8988T (cell line): ENCODE results near the gene CASTOR2.
A peak's percentile ranks its signal among the peaks of the same experiment; 100 is the strongest.
"Not testable (repeated sequence)": the region's sequence is repeated elsewhere in the genome, so short reads cannot be mapped to it uniquely, and the experiment has no call there.

Source experiments
- DNase-seq: peaks from one replicate; pipeline ENCODE4 v3.0.0; 2011

The CASTOR2 gene

DNA sequence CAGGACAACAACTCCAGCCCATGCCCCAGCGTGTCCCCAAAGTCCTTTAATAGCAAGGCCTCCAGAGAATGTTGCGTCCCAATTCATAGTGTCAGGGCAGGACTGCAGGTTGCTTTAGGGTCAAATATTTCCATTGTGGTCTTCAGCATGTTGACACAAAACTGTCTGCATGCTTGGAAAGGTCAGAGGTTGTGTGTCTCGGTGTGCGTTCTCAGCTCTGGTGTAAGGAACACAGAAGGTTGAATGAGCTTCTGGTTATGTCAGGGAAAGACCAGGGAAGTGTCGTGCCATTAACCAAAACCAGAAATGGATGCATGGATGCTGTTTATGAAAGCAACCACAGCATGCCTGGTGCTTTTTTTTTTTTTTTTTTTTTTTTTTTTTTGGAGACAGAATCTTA, 31.9 kb downstream of the CASTOR2 start:
- not testable (repeated sequence) for DNase-seq

DNA sequence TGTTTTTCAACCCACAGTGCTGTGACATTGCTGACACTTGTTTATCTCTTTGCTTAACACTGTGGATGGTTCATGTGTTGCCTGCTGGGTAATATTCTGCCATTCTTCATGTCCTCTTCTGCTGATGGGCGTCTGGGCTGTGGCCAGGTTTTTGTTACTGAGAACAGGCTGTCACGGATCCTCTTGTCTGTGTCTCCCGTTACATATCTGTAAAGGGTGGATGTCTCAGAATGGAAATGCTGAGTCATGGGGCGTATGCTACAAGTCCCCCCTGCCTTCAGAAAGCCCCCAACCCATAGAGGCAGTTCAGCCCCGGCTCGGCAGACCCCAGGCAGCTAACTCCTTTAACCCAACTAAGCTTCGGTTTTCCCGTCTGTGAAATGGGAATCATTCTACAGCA, 33.3 kb downstream of the CASTOR2 start:
- DNase-seq = not testable (repeated sequence)

DNA sequence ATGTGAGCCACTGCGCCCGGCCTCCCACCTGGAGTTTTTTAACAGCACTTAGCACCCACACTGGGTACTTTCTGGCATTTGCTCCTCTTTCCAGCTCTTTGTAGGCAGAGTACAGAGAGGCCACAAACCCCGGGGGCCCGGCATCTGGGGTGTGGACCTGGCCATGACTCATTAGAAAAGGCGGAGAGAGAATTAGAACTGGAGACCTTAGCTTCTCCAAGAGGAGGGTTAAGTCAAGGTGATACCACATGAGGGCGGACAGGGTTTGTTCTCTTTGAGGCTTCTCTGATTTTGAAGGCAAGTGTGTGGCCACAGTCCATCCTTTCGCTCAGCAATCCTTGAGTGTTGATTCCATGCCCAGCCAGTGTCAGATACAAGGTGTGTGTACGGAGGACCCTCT, 36.9 kb downstream of the CASTOR2 start:
- not testable (repeated sequence) for DNase-seq

DNA sequence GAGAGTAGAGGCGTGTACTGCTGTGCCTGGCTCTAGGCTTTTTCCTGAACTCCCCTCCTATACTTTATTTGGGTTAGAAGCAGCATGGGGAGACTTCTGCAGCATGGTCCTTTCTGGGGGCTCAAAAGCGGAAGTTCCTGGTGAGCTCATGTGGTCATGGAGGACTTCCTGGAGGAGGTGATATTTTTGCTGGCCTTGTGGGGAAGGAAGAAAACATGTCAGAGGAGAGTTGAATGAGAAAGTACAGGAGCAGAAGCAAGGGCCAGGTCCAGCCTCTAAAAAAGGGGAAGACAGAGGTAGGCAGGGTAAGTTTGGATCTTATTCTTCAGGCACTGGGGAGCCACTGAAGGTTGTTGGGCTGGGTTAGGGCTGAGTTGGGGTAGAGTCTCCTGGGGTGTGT, 45.5 kb downstream of the CASTOR2 start:
- no peak for DNase-seq

DNA sequence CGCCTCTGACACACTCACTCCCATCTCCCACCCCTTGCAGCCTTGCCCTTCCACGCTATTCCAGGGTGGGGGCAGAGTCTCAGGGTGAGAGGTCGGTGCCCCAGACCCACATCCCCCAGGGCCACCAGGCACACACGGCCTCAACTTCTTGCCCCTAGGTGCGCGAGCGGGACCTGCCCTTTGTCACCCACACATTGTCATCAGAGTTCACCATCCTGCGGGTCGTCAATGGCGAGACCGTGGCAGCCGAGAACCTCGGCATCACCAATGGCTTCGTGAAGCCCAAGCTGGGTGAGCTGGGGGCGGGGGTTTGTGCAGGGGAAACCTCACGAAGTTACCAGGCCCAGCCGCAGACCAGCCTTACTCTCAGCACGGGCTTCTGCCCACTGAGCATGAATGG, 53.3 kb downstream of the CASTOR2 start:
- DNase-seq = no peak

DNA sequence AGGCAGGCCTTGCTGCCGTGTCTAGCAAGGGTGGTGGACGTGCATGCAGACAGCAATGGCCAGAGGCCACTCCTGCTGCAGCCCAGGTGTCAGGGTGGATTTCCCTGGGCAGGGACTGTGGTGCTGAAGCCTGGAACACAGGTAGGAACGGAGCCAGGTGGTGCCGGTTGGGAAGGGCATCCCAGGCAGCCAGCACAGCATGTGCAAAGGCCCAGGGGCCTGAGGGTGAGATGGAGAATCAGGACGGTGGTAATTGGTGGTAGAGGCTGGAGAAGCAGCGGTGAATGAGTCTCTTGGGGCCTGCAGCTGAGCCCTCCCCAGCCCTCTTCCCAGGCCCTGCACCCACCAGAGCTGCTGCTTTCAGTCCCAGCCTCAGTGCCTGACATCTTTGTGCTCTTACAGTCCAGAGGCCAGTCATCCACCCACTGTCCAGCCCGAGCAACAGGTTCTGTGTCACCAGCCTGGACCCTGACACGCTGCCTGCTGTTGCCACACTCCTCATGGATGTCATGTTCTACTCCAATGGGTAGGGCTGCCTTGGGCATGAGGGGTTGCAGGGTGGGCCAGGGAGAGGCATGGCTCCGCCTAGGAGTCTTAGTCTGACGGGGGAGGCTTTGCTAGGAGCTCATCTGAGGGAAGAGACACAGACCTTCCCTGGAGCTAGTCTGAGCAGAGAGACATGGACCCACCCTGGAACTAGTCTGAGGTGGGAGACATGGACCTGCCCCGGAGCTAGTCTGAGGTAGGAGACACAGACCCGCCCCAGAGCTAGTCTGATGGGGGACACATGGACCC, 54.3 kb downstream of the CASTOR2 start:
- no peak for DNase-seq

DNA sequence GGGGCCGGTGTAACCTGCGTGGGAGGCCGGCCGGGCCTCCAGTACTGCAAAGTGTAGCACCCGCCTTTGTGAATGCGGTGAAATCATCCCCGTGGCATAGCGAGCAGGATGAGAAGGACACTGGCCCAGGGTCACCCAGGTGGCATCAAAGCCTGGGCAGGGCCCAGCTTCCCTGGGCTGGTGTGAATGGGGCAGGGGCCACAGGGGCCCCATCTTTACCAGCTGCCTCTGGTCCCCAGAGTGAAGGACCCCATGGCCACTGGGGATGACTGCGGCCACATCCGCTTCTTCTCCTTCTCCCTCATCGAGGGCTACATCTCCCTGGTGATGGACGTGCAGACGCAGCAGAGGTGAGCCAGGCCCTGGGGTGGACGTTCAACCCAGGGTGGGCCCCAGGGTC, 55.3 kb downstream of the CASTOR2 start:
- no peak for DNase-seq

DNA sequence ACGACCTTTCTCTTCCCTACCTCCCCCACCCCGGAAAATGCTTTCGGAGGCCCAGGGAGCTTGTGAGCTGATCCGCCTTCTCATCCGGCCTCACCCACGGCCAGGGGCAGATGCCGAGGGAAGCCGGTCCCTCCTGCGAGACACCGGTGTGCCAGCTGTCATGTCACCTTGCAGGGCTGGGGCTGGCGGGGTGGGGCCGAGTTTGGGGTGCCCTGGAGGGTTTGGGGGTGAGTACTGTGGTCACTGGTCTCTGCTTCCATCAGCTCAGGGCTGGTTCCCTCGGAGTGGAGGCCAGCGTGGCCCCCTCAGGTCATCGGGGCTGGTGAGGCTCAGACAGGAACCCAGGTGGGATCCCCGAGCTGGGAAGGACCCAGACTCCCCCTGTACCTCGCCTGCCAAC, 60.4 kb downstream of the CASTOR2 start:
- DNase-seq = no peak

DNA sequence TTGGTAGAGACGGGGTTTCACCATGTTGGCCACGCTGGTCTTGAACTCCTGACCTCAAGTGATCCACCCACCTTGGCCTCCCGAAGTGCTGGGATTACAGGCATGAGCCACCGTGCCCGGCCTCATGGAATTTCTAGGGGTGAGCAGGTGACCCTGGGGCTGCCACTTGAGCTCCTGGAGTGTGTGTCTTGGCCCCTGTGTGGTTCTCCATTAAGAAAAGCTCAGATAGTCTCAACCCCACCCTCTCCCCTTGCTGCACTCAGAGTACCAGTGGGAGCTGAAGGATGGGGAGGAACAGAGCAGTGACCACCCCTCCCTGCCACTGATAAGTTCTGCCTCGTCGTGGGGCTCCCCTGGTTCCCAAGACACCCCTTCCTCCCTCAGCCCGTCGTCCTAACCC, 63.8 kb downstream of the CASTOR2 start:
- DNase-seq = no peak

DNA sequence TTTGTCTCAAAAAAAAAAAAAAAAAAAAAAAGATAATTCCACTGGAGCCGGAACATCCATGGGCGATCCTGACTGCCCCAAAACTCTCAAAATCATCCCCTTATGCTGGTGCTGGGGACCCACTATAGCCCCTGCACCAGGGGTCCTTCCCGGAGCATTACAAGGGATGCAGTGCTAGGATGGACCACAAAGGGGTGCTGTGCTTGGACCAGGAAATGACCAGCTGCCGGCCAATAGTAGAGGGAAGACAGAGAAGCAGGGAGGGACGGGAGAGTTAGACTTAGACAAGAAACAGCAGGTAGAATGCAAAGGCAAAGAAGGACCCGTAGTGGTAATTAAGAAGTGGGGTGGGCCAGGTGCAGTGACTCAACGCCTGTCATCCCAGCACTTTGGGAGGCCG, 68.6 kb downstream of the CASTOR2 start:
- DNase-seq = peak; percentile 37

DNA sequence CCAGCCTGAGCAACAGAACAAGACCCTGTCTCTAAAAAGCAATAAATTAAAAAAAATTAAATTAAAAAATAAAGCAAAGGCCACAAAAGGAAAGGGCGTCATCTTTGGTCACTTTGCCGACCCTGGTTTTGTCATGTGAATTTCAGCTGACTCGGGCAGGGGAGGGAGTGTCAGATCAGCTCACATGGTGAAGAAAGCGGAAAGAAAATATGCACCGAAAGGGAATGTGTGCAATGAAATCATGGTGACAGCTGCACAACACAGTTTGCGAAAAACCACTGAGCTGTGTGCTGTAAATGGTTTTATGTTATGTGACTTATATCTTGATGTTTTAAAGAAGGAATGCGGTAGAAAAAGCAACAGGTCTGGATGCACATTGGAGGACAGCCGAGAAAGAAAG, 69.3 kb downstream of the CASTOR2 start:
- no peak for DNase-seq

DNA sequence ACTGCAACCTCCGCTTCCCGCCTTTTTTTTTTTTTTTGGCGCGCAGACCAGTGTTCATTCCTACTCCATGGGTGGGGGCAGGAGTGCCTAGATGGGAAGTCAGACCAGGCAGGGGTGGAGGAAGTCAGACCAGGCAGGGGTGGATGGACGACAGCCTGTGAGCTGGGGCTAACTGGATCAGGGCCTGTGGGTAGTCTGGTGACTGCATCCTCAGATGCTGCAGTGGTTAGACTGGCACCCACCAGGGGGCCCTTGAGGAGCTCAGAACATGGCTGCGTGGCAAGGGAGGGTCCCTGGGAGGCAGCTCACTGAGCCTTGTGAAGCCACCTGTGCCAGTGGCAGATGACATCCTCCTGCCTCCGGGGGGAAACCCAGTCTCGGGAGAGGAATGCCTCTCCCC, 74.0 kb downstream of the CASTOR2 start:
- peak; percentile 51 for DNase-seq

DNA sequence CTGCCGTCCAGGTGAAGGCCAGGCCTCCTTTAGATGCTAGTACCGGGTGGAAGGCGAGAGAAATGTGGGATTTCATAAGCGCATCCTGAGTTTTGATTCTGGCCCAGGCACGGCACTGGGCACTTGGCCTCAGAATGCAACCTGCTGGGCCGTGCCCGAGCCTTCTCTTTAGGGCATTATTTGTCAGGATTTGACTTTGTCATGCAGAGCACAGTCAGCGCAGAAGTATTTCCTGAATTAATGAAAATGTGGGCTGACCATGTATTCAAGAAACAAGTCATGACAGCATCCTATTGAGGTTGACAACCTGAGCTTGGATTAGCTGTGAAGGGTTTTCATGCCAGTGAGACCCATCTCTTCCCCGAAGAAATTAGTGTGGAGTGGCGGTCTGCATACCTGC, 74.7 kb downstream of the CASTOR2 start:
- peak; percentile 33 for DNase-seq

DNA sequence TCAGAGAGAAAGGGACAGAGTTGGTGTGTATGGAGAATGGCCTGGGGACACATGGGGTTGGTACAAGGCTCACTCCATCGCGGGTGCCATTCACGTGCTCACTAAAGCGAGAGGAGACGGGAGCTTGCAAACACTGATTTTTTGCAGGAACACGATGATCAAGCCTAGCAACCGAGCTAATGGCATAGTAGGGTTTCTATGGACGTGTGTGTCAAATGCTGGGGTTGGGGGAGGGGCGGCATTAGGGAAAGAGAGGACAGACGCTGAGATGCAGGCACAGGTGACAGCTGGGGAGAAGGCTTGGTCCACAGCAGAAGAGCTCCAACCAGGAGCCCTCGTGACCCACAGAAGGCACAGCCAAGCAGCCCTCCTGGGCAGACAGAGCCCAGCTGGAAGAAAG, 75.2 kb downstream of the CASTOR2 start:
- DNase-seq = no peak

DNA sequence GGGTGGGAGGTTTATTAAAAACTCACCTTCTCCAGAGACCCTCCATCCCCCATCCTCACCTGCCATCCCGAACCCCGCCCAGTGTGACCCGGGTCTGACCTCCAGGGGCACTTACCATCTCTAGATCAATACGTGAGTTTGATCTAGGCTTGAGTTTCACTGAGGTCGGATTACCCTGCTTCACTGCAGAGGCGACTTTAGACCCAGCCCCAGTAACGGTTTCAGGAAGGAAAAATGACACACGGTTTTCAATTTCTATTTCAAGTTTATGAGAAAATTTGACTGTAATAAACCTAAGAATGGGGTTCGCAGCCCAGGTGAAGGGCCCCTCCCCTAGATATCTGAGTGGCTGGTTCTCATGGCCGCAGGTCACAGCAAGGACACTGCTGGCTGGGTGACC, 76.0 kb downstream of the CASTOR2 start:
- DNase-seq = no peak

DNA sequence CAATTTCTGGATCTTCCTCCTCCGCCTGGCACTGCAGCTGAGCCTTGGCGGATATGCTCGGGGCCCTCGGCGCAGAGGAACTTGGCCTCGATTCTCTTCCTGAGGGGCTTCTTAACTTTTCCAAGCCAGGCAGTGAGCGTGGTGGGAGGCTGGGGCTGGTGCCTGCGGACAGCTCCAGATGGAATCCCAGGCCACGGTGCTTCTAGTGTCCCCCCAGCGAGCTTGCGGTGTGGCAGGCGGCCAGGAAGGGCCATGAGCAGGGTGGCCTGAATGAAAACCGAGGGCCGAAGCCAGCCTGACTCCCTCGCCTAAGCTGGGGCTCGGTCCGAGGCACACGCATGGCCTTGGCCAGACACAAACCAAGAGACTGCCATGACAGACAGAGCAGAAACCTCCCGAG, 77.8 kb downstream of the CASTOR2 start:
- DNase-seq = no peak

DNA sequence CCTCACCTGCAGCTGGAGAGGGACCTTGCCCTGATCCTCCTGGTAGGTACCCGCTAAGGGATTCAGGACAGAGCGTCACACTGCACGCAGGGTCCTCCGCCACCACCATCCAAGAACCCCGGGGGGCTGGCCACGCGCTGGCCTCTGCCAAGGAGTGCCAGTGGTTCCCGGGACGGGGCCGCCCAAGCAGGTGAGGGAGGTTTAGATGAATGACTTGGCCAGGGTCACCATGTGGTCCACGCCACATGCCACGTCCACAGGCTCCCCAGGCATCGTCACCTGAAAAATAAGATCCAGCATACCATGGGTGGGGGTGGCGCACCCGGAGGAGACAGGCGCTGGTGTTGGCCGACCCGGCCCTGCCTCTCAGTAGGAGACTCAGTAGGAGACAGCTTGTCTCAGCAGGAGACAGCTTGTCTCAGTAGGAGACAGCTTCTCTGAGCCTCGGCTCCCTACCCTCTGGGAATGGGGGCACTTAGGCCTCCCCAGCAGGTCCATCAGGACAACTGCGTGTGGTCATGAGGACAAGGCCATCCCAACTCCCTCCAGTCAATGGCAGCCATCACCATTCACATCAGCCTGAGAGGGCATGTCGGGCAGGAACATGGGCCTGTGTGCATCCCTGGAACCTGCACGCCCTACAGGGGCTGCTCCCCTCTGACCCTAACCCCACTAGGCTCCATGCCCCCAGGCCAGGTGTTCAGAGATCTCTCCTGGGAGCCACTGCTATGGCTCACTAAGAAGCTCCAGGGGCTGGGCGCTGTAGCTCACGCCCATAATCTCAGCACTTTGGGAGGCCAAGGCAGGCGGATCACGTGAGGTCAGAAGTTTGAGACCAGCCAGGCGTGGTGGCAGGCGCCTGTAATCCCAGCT, 78.6 kb downstream of the CASTOR2 start:
- no peak for DNase-seq

DNA sequence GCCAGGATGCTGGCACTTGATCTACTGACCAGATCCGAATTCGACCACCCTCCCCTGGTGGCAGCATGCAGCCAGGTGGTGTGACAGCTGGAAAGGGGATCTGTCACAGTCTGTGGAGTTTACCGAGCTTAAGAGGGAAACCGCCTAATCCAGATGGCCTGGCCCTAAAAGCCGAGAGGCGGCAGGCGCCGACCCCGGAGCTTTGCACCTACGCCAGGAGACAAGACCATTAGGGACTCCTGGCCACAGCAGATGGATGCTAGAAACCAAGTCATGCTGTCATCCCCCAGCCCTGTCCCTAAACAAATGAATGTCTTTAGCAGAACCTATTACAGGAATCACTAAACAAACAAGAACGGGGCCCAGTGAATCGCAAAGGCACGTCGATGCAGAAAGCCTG, 81.4 kb downstream of the CASTOR2 start:
- no peak for DNase-seq

DNA sequence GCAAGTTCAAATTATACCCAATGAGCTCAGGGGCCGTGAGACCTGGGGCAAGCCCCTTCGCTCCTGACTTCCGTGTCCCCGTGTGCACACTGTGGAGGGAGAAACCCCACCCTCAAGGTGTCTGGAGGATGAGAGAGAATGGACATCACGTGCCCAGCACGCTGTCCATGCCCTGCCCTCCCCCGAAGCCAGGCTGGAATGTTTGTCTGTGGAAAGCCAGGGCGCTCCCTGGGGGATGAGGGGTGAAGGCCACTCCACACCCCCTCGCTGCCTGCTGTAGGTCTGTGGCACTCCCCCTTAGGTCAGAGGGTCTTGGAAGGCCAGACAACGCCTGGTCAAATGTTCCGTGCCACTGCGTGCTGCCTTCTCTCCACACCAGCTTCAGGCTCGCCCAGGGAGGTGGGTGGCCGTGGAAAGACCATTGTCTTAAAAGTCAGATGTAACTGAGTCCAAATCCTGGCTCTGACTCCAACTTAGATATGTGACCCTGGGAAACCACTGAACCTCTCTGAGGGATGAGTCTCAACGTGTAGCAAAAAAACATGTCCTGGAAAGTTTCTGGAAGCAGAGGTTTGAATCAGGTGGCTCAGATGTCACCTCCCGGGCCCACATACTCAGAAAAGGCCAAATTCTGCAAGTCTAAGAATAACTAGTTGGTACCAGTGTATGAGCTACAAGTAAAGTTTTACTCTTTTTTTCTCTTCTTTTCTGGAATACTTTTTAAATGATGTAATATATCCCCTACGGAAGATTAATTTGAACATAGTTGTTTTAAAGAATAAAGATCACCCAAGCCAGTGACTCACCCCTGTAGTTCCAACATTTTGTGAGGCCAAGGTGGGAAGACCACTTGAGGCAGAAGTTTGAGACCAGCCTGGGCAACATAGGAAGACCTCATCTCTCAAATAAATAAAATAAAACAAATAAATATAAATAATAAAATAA, 84.2 kb downstream of the CASTOR2 start:
- DNase-seq = no peak

DNA sequence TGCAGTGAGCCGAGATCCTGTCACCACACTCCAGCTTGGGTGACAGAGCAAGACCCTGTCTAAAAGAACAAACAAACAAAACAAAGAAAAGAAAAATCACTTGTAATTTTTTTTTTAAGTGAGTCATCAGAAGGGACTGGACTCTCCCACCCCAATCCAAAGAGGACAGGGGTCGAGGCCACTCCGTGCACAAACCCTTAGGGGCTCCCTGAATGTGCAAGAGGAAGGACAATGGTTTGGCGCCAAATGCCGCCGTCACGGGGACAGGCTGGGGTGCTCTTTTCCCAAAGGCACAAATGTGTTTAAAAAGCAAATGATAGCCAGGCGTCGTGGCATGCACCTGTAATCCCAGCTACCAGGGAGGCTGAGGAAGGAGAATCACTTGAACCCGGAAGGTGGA, 85.3 kb downstream of the CASTOR2 start:
- DNase-seq = no peak

DNA sequence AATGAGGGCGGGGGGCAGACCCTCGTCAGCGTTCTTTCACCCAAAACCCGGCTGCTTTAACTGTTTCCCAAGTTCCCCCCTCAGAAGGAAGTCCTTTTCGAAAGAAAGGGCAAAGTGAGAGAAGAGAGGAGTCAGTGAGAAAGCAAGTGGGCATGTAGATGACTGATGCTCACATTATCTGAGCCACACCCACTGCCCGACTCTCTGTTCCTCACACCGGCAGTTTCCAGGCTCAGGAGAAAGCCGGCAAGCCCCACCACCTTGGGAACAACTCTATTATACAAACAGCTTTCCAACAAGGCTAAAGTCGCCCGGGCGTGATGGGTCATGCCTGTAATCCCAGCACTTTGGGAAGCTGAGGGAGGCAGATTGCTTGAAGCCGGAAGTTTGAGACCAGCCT, 86.0 kb downstream of the CASTOR2 start:
- DNase-seq = no peak

DNA sequence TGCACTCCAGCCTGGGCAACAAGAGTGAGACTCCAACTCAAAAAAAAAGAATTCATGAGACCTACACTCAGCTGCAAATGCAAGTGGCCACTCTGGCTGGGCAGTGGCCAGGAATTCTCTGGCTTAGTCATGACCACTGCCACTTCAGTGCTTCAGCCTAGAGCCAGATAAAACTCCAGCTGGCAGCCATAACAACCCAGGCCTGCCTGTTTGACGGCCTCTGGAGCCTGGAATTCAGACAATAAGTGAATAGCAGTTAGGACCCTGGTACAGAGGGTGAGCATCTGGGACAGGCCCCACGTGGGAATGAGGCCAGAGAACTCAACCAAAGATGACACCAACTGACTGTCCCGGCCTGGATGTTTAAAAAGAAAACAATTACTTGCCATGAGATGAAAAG, 90.2 kb downstream of the CASTOR2 start:
- no peak for DNase-seq

DNA sequence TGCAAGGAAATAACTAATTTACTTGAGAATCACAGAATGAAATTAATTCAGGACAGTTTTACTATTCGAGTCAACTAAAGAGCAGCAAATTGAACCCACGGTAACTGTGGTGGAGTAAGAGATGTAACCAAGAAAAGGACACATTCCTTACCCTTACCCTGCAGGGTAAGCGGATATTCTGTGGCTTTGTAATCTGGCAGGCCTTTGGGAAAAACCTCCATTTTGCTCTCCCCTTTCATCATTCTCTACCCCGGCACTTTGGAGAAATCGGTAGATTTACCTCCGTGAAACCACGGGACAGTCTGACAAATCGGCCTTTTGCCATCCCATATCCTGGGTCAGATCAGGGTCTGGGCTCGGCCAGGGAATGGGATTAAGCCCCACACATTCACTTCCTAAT, 90.7 kb downstream of the CASTOR2 start:
- DNase-seq = no peak
